Psoas muscle (tissue), 8 donors: ENCODE data around the gene RAD51B. TPM values are rescaled to one million over a fixed set of nuclear protein-coding genes. Genes with fewer than 3 reads are reported as not detected.

Experiments
- ATAC-seq, 4 donors: fragments of 200-7000 bp; cut with Tn5 transposase; one replicate each; pipeline ENCODE4 v1.9.1; 2020; ENCODE audit warnings: moderate library complexity in 3 of 4, mild to moderate bottlenecking in 2 of 4
- DNase-seq, 2 donors: peaks; one replicate each; pipeline ENCODE4 v3.0.0-alpha.2; 2020
- H3K27ac ChIP-seq: fragments of 200-600 bp; one replicate; pipeline ENCODE4 v1.8.0; 2022
- H3K27me3 ChIP-seq, 3 donors: fragments of 200-600 bp in 1 of 3; one replicate each; pipeline versions ENCODE4 v1.6.1 to v1.8.0; 2013 to 2022; ENCODE audit warnings: low read length in 2 of 3, mild to moderate bottlenecking in 2 of 3, moderate library complexity in 1 of 3; ENCODE audit not compliant: insufficient read depth in 3 of 3
- H3K36me3 ChIP-seq, 2 donors: fragments of 200-600 bp in 1 of 2; one replicate each; pipeline versions ENCODE4 v1.6.1 to v1.8.0; 2013 to 2022; ENCODE audit warnings: low read depth in 1 of 2, mild to moderate bottlenecking in 1 of 2, moderate library complexity in 1 of 2; ENCODE audit not compliant: insufficient read depth in 1 of 2
- H3K4me1 ChIP-seq: fragments of 200-600 bp; one replicate; pipeline ENCODE4 v1.8.0; 2022
- H3K4me3 ChIP-seq: fragments of 200-600 bp; one replicate; pipeline ENCODE4 v1.8.0; 2022; ENCODE audit warnings: mild to moderate bottlenecking
- H3K9me3 ChIP-seq: fragments of 200-600 bp; one replicate; pipeline ENCODE4 v1.8.0; 2022
- CTCF ChIP-seq: fragments of 200-600 bp; IDR thresholded peaks from one replicate; pipeline ENCODE4 v1.8.0; 2022; ENCODE audit warnings: antibody characterized with exemption
- WGBS, 3 donors: extraction: QIAGEN DNeasy Blood & Tissue Kit; methylation state at CpG; one replicate each; pipeline versions ENCODE4 v1.1.6 to v1.1.7; 2013; 5-methylcytosine and 5-hydroxymethylcytosine counted together
- intact Hi-C, 2 donors: fragments of 100-400 bp; cut with DNase I; formaldehyde crosslinking; loops; one replicate each; pipeline versions ENCODE4 v1.11.0 to v1.14.2; 2022
- polyA plus RNA-seq, 3 donors: library from polyadenylated mRNA; stranded (reverse); fragments of 200-250 nt; gene quantifications; one replicate each; pipeline ENCODE4 v1.2.3, GENCODE V29; 2013
- total RNA-seq, 4 donors: library from RNA; stranded (reverse); fragmentation: NEBNext Ultra II Directional in 2 of 4; extraction: Animal tissue kit (Norgen Biotek cat#: 25700) in 2 of 4; gene quantifications; one replicate each; pipeline versions ENCODE4 v1.2.1 to v1.2.4, GENCODE V29; 2021 to 2023
- donor health status: healthy with polysubstance abuse.
- donor health status: DM: no; HTN: no; CAD: no; lungs with moderate emphysema.
- donor health status: Bipolar disorder and iron deficiency.
- donor health status: healthy.
- donor health status: DM: yes; HTN: yes; CAD: no.
- donor health status: DM: no; HTN: no; CAD: no.
- donor health status: DM: no; HTN: no; CAD: no.
- donor health status: DM: yes; HTN: yes; CAD: no.

RAD51B gene
- total and polyA plus RNA-seq, 7 donors = 0.60 to 7.2 (median 2.2) TPM

- H3K4me1 ChIP-seq = peaks cover 10% of the 10 kb centered on the region
- ATAC-seq (peak; percentile 61 to 87 (median 70)), DNase-seq (no peak)
- TF ChIP-seq CTCF = no peak
- H3K36me3 ChIP-seq = no peaks in the 10 kb centered on the region
- no peaks in the 10 kb centered on the region for H3K9me3 ChIP-seq
- WGBS, 3 donors = 72 to 83% (median 81%) methylated on average over 16 of the region's 16 CpGs
- no peak overlapping the region for H3K4me3 ChIP-seq
- no peak overlapping the region for H3K27ac ChIP-seq
- intact Hi-C loops = no loop called here
- H3K27me3 ChIP-seq = no peaks in the 10 kb centered on the region
These were observed 758.4 kb downstream of the RAD51B start for GRCh38 chr14:68577802-68578541.

GRCh38 chr14:68578597-68578996 lies 759.0 kb downstream of the RAD51B start:
- intact Hi-C loops = no loop called here
- ATAC-seq (no peak), DNase-seq (no peak)
- Histone ChIP-seq H3K9me3 (no peaks in the 10 kb centered on the region), H3K27ac (no peak overlapping the region), H3K36me3 (no peaks in the 10 kb centered on the region), H3K27me3 (no peaks in the 10 kb centered on the region), H3K4me3 (no peak overlapping the region), H3K4me1 (peaks cover 12% of the 10 kb centered on the region)
- no peak for TF ChIP-seq CTCF
- WGBS, 3 donors = 84 to 93% (median 89%) methylated on average over 2 of the region's 2 CpGs

GRCh38 chr14:68580096-68580645 lies 760.6 kb downstream of the RAD51B start:
- 86 to 89% (median 88%) methylated on average over 9 of the region's 9 CpGs for WGBS, 3 donors
- intact Hi-C loops = no loop called here
- H3K27ac ChIP-seq = no peak overlapping the region

GRCh38 chr14:68580671-68581070 lies 761.1 kb downstream of the RAD51B start:
- intact Hi-C loops = no loop called here
- no peak for ATAC-seq
- peaks cover 31% of the 10 kb centered on the region for H3K4me1 ChIP-seq
- DNase-seq = no peak
- H3K4me3 ChIP-seq = no peak overlapping the region
- H3K36me3 ChIP-seq = no peaks in the 10 kb centered on the region
- H3K27me3 ChIP-seq = no peaks in the 10 kb centered on the region
- no peaks in the 10 kb centered on the region for H3K9me3 ChIP-seq
- no peak overlapping the region for H3K27ac ChIP-seq
- 63 to 71% (median 64%) methylated on average over 5 of the region's 5 CpGs for WGBS, 3 donors
- no peak for TF ChIP-seq CTCF

More at GRCh38 chr14:68580096-68580645, 760.6 kb downstream of the RAD51B start:
- Histone ChIP-seq H3K36me3 (no peaks in the 10 kb centered on the region), H3K27me3 (no peaks in the 10 kb centered on the region), H3K4me3 (no peak overlapping the region), H3K4me1 (peaks cover 28% of the 10 kb centered on the region), H3K9me3 (no peaks in the 10 kb centered on the region)
- DNase-seq (no peak), ATAC-seq (no peak)
- TF ChIP-seq CTCF = no peak
